ENCODE data around the gene IL23R.
A peak's percentile ranks its signal among the peaks of the same experiment; 100 is the strongest.

IL23R gene

DNA sequence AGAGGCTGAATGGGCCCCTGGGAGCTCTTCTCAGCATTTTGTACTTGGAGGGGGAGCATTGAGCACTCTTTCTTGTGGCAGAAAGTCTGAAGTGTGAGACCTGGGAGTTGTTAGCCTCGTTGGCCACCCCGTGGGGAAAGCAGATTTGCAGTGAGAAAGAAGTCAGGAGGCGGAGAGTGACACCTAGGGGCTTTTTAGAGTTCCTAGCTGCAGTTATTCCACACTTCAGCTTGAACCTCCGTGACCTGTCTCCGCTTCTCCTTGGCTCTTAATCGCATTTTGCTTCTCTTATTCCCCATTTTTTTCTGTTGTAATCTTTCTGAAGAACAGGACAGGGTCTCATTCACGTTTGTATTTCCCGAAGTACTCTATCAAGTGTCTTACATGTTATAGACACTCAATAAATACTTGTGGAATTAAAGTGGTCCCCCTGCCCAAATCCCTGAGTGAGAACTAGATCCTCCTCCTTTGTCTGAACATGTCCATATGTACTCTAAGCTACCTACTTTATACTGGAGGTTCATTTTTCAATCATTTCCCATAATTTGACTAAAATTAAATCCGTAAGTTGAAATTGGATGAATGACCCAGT, 17.0 kb upstream of the IL23R start:
- DNase-seq, result peak; percentile 8

DNA sequence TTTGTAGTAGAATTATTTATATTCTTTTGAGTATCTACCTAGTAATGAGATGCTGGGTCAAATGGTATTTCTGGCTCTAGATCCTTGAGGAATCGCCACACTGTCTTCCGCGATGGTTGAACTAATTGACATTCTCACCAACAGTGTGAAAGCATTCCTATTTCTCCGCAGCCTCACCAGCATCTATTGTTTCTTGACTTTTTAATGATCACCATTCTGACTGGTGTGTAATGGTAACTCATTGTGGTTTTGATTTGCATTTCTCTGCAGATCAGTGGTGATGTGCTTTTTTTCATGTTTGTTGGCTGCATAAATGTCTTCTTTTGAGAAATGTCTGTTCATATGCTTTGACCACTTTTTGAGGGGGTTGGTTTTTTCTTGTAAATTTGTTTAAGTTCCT, 15.3 kb upstream of the IL23R start:
- DNase-seq, result no peak

DNA sequence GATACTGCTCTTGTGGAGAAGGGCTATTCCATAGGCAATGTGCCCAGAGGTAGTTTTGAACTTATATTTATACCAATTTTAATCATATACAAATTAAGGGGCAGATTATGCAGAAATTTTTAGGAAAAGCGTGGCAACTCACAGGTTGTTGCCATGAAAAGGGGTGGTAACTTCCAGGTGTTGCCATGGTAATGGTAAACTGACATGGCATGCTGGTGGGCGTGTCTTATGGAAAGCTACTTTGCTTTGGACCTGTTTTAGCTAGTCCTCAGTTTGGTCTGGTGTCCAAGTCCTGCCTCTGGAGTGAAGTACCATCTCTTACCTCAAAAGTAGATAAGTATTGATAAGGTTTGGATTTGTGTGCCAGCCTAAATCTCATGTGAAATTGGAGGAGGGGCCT, 7.9 kb upstream of the IL23R start:
- DNase-seq, result no peak

DNA sequence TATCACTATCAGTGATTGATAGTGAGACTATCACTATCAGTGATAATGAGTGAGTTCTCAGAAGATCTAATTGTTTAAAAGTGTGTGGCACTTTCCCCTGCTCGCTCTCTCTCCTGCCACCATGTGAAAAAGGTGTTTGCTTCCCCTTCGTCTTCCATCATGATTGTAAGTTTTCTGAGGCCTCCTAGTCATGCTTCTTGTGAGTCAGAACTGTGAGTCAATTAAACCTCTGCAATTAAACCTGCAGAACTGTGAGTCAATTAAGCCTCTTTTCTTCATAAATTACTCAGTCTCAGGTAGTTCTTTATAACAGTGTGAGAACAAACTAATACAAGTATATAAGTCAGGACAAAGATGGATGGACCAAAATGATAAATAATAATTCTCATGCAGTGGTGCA, 7.0 kb upstream of the IL23R start:
- no peak for DNase-seq

DNA sequence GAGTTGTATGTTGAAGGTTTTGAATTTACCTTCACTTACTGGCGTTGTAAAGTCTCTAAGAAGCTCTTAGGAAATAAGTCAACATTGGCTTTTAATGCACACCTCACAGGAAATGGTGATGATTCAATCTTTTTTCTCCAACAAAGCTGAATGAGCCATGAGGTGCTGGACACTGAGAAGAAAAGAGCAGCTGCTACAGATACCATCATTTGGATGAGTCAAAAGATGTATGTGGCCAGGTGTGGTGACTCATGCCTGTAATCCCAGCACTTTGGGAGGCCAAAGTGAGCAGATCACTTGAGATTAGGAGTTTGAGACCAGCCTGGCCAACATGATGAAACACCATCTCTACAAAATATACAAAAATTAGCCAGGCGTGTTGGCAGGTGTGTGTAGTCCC, 3.3 kb upstream of the IL23R start:
- DNase-seq, result peak; percentile 33

DNA sequence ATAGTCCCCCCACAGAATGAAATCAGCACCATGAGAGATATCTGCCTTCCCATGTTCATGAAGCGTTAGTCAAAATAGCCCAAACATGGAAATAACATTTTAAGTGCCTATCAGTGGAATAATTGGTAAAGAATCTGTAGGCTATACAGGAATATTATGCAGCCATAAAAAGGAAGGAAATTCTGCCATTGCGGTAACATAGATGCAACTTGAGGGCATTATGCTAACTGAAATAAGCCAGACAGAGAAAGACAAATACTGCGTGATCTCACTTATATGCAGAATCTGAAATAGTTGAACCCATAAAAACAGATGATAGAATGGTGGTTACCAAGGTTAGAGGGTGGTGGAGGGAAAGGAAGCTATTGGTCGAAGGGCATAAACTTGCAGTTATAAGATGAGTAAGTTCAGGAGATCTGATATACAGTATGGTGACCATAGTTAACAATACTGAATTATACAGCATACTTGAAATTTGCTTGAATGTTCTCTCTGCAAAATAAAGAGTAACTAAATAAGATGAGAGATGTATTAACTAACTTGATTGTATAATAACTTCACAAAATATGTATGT, 699 bp upstream of the IL23R start:
- no peak for DNase-seq

DNA sequence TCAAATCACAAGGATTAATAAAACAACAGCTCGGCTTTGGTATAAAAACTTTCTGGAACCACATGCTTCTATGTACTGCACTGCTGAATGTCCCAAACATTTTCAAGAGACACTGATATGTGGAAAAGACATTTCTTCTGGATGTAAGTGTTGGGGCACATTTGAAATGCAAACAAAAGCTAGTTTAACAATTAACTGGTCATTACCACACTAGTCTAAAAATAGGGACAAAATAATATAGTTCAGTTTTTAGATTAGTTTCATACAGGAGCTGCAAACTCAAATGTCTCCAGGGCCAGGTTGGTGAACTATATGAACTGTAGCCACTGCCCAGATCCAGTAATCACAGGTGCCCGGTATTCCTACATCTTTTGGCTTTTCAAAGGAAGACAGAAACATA, 3.2 kb downstream of the IL23R start:
- DNase-seq, result no peak

DNA sequence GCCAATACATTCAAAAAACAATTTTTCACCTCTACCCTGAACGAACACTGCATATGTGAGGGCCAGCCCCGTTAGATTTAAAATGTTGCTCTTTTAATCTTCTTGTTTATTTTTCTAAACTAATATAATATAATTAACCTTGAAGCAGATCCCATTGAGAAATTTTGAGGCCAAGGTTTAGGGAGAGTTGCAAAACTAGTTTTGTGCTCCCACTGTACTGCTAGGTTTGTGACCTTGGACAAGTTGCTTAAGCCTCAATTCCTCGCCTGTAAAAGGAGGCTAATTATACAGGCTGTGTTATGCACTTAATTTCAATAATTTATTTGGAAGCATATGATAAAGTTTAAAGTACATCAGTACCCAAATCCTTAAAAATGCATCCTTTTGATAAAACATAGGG, 3.7 kb downstream of the IL23R start:
- DNase-seq, result no peak

DNA sequence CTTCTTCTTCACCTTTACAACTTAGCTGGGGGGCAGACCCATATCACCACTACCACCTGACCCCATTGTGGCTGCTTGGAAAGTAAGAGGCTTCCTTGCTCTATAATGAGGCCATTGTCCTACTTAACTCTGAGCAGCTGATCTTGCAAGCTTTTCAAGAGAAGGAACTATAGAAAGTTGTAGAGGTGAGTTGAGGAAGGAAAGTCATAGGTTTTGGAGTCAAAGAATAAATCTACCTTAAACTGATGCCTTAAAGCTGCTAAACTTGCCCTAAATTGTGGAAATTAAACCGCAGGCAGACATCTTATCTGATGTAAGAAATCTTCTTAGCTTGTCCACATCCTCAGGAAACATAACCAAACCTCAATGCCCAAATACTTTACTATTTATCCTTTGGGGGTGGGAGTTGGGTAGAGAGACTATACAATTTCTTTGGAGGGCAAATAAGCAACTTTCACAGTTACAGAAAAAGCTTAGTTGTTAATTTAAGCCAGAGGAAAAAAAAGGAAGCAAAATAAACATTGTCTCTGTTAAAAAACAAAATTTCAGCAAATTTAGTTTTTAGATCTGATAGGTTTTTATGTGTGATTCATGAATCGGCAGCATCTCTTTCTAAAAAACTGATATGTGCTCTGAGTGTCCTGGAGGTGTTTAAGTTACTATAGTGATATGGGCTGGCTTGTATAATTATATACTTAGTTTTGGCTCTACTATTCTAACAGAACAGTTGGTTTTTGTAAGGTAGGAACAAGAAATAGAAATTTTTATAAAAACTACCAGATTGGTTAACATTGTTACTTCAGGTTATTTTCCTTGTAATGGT, 4.7 kb downstream of the IL23R start:
- no peak for DNase-seq

DNA sequence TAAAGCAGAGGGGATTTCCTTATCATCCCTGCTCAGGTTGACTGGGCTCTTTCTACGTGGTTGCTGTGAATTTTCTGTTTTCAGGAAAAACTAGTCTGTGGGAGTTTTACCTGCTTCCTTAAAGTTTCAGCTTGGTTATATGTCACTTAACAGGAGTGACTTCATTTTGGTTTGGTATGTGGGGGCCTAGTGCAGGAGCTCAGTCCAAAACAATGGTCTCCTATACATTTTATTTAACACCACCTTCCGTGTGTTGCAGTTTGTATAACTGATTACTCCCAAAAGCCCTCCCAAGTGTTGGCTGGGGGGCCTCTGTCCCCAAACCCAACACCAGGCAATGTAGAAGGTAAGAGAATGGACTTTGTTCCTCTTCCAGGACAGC, 5.3 kb downstream of the IL23R start:
- no peak for DNase-seq

DNA sequence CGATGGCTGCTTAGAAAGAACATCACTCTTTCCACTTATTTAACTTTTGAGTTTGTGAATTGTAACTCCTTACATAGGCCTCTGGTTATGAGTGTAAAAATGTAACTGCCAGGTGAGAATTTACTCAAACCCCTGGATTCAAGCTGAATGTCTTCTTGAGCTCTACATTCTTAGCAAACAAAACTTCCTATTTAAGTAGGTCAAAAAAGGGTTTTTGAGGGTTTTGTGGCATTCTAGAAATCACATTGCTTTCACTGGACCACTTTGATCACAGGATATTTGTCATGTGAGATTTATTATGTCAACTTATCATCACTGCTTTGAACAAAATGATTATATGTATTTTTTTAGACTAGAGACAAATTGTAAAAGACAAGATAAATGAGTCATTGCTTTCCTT, 5.7 kb downstream of the IL23R start:
- DNase-seq, result no peak

DNA sequence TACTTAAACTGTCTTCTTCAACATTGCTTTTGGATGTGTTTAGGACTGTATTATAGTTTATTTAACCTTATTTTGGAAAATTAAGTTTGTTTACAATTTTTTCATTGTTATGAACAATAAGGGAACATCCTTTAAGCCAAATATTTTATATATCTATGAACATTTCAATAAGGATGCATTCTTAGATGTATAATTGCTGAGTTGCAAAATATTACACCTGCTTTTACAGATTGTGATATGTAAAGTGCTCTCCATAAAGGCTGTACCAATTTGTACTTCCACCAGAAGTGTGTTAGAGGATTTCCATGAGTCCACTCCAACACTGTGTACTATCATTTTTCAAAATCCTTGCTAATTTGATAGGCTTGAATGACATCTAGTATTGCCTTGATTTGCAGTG, 7.7 kb downstream of the IL23R start:
- no peak for DNase-seq

DNA sequence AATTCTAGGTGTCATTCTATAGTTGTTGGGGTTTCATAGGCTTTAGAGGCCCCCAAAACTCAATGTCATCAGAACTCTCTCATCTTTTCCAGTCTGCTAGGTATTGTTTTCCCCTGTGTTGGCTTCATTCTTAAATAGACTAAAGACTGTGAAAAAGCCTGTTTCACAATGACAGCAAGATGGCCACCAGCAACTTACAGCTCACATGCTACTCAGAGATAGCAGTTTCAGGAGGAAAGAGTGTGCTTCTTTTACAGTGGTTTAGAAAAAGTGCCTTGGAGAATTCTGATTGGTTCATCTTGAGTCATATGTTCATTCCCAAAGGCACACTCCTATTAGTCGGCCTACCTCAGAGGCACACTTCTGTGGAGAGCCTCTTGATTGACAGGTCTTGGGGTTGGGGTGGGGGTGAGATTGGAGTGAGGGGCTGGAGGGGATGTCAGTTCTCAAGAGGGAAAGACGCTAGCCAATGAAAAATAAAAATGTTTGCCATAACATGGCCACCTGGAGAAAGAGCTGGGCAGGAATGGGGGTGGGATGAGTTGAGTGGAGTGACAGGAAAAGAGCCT, 8.5 kb downstream of the IL23R start:
- DNase-seq, result no peak

DNA sequence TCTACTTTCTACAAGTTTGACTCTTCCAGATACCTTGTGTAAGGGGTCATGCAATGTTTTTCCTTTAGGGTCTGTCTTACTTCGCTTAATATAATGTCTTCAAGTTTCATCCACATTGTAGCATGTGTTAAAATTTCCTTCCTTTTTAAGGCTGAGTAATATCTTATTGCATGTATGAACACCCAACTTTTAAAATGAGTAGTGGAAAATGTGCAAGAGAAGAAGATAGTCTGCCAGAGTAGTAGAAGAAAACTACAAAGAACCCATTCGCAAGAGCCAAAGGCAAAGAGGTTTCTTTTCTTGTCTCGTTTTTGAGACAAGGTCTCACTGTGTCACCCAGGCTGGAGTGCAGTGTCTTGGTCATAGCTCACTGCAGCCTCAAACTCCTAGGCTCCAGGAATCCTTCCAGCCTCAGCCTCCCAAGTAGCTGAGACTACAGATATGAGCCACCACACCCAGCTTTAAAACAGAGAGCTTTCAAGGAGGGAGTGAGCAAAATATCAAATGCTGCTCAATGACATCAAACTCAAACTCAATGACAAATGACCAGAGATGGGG, 9.4 kb downstream of the IL23R start:
- no peak for DNase-seq

DNA sequence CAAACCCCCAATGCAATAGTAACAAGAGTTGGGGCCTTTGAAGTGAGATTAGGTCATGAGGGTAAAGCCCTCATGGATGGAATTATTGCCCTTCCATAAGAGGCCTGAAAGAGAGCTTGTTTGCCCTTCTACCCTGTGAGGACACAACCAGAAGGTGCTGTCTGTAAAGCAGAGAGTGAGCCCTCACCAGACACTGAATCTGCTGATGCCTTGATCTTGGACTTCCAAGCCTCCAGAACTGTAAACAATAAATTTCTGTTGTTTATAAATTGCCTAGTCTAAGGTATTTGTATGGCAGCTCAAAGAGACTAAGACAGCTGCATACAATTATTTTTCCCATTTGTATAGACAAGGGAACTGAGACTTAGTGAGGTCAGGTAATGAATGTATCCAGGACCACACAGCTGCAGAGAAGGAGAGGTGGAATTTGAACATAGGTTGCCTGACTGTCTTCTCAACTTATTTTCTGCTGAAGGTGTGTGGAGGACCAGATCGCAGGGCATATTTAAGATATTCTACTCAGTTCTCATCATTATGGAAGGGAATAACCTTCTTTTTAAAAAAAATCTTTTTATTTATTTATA, 18.7 kb downstream of the IL23R start:
- DNase-seq, result no peak

DNA sequence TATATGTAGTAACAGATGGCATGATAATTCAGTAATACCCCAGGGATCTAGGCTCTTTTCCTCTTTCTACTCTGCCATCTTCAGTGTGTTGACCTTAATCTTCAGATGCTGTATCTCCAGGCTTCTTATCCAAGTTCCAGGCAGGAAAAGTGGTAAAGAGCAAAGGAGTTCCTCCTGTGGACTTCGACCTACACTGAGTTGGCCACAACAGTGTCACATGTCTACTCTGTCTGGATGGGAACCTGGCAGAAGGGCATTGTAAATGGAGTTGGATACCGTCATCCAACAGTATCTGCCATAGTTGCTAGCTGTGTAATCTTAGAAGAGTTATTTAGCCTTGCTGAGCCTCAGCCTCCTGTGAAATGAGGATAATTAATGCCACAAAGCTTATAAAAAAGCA, 21.9 kb downstream of the IL23R start:
- DNase-seq, result no peak

DNA sequence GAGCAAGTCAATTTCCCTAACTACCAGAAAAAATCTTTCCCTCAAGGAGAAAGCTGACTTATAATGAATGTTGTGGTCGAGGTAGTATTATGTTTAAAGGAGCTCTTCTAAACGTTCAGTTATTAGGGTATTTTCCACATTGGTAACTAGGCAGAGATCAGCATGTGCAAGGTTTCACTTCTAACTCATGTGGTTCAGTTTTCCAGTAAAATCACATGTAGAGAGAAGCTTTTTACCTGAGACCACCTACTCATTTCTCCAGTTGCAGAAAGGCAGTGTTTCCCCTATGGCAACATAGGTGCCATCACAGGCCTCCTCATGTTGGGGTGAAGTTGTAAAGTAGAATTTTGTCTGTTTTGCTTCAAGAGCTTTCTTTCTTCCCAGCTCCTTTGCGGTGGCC, 23.7 kb downstream of the IL23R start:
- DNase-seq, result no peak

DNA sequence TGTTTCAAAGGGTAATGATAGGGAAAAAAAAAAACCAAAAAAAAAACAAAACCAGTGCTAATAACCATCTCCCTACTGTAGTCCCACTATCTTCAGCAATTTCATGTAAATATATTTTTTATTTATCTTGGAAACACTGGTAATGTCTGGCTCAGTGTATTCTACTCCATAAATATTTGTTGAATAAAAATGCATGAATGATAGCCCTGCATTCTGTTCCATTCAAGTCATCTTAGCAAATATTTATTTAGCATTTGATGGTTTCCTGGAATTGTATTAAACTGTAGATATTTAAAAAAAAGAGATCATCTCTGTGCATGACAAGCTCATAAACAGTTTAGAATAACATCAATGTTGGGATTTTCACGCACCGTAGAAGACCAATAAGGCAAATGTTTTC, 24.2 kb downstream of the IL23R start:
- DNase-seq, result no peak

DNA sequence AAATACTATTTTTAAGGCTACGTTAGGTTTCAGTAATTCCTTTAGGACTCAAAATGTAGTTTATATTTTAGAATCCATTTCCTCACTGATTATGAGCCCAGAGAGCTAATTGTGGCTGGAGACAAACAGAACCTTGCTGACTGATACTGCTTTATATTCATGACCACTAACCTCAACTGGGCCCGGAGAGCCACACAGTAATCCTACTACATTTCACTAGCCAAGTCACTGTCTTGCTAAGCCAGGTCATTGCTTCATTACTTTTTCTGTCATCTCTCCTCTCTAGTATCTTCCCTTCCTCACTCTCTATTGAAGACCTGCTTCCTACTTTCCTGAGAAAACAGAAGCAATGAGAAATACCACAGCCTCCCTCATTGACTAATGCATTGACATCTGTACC, 24.7 kb downstream of the IL23R start:
- DNase-seq, result no peak

DNA sequence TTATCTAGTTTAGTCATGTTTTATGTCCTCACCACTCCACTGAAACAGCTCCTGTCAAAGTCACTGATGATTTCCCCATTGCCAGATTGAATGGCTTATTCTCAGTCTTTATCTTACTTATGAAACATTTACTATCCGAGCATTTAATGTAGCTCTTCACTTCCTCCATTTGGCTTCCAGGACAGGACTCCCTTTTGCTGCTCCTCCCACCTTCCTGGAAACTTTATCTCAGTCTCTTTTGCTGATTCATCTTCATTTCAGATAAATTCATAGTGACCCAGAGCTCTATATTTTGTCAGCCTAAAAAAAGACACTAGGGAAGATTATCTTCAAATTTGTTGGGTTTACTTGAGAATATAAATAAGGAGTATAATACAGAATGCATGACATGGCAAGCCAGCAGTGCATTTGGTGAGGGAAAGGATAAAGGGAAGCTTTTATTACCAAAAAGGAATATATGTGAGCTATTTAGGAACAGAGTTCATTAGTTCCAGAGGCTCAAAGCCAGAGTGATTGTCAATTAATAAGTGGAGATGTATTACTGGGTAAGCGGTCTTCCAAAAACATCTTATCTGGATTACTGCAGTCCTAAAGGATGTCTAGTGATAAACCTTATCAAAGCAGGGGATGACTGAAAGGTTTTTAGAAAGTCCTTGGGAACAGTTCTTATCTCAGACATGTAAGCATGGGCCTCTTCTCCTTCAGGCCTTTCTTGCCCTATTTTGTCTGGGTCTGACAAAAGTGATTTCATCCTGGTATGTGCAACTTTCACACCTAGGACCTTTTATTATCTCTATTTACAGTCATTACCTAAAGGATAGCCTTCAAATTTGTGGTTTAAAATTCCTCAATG, 25.6 kb downstream of the IL23R start:
- DNase-seq, result no peak

DNA sequence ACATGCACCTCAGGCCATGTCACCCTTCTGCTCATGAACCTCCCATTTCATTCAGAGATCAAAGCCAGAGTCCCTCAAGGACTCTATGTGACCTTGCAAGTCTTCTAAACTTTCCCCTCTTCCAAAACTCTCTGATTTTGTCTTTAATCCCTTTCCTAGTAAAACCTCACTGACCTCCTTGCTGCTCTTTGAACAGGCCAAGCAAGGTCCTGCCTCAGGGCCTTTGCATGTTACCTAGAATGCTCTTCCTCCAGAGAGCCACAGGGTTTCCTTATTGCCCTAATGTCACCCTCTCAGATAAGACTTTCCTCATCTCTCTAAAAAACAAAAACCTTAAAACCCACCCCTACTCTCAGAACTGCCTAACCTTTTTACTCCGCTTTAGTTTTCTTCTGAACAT, 26.6 kb downstream of the IL23R start:
- DNase-seq, result no peak

DNA sequence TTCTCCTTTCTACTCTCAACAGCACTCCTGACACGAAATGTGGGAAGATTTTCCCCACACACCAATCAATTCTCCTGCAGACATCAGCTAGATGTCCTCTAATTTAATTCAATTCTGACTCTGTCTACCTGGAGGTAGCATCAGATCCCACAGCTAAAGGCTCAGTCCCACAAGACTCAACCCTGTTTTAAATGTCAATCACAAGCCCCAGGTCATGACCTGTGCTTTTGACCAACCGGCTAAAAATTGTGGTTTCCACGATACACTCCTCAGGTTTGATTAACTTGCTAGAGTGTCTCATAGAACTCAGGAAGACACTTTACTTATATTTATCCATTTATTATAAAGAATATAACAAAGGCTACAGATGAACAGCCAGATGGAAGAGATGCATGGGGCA, 27.4 kb downstream of the IL23R start:
- no peak for DNase-seq

Data from T1000 (cell line).